Mucosa of descending colon (tissue), 3 donors: ENCODE data around the gene ITSN1. TPM values are rescaled to one million over a fixed set of nuclear protein-coding genes. Genes with fewer than 3 reads are reported as not detected.

Source experiments
- ATAC-seq: fragments of 200-7000 bp; cut with Tn5 transposase; one replicate; pipeline ENCODE4 v1.9.1; 2020; ENCODE audit warnings: mild to moderate bottlenecking, moderate library complexity
- DNase-seq, 3 donors: peaks; one replicate each; pipeline ENCODE4 v3.0.0-alpha.2; 2020
- H3K36me3 ChIP-seq: fragments of 200-600 bp; one replicate; pipeline ENCODE4 v1.8.0; 2021; ENCODE audit warnings: low read depth, mild to moderate bottlenecking
- H3K4me1 ChIP-seq: fragments of 200-600 bp; one replicate; pipeline ENCODE4 v1.8.0; 2021; ENCODE audit warnings: low read depth, mild to moderate bottlenecking
- H3K4me3 ChIP-seq: fragments of 200-600 bp; one replicate; pipeline ENCODE4 v1.8.0; 2021; ENCODE audit warnings: mild to moderate bottlenecking
- H3K9me3 ChIP-seq: fragments of 200-600 bp; one replicate; pipeline ENCODE4 v1.8.0; 2021; ENCODE audit warnings: mild to moderate bottlenecking
- intact Hi-C, 2 donors: fragments of 100-400 bp; cut with DNase I in 1 of 2; cut with micrococcal nuclease in 1 of 2; formaldehyde crosslinking; loops; one replicate each; pipeline versions ENCODE4 v1.11.0 to v1.11.1; 2022; cut with DNase I, micrococcal nuclease
- total RNA-seq, 3 donors: library from RNA; stranded (reverse); fragmentation: NEBNext Ultra II Directional in 2 of 3; extraction: Animal tissue kit (Norgen Biotek cat#: 25700) in 2 of 3; gene quantifications; one replicate each; pipeline versions ENCODE4 v1.2.1 to v1.2.4, GENCODE V29; 2021 to 2023
- TF ChIP-seq, protein P1 (sequence below): fragments of 200-600 bp; IDR thresholded peaks from one replicate; pipeline ENCODE4 v1.8.0; 2022; ENCODE audit warnings: antibody characterized with exemption, mild to moderate bottlenecking
- donor health status: DM: no; HTN: no; CAD: no; lungs with moderate emphysema.
- donor health status: DM: no; HTN: no; CAD: no.
- donor health status: DM: no; HTN: yes; CAD: no.

ITSN1 gene
- total RNA-seq, 3 donors from 2014 or later: 35.6 to 54.8 (median 45.3) TPM

DNA sequence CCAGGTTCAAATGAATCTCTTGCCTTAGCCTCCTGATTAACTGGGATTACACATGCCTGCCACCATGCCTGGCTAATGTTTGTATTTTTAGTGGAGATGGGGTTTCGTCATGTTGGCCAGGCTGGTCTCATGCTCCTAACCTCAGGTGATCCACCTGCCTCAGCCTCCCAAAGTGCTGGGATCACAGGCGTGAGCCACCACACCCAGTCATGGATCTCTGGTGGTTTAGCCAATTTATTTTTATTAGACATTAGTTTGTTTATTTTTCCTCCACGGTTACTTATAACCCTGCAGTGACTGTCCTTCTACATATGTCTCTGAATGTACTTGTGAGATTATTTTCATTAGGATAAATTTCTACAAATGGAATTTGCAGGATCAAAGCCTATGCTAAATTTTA lies 5.3 kb downstream of the ITSN1 start:
- H3K4me1 ChIP-seq: peaks cover 12% of the 10 kb centered on the region
- intact Hi-C loops: loop anchor here in 1 of 2 donors (10.0 kb wide), 1 partner anchor 247 kb away; no protein-coding TSS in a partner anchor

DNA sequence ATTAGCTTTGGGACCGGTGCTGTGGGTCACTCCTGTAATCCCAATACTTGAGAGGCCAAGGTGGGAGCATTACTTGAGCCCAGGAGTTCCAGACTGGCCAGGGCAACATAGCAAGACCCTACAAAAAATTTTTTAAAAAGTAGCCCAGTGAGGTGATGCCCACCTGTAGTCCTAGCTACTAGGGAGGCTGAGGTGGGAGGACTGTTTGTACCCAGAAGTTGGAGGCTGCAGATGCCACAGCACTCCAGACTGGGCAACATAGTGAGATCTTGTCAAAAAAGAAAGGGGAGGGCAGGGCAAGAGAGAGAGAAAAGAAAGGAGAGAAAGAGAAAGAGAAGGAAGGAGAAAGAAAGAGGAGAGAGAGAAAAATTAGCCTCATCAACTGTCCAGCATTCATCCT lies 6.3 kb downstream of the ITSN1 start:
- no peak for ATAC-seq
- Histone ChIP-seq H3K36me3 (no peaks in the 10 kb centered on the region), H3K9me3 (no peaks in the 10 kb centered on the region), H3K4me3 (no peak overlapping the region), H3K4me1 (peaks cover 12% of the 10 kb centered on the region)
- no peak for DNase-seq
- TF ChIP-seq, protein P1, sequence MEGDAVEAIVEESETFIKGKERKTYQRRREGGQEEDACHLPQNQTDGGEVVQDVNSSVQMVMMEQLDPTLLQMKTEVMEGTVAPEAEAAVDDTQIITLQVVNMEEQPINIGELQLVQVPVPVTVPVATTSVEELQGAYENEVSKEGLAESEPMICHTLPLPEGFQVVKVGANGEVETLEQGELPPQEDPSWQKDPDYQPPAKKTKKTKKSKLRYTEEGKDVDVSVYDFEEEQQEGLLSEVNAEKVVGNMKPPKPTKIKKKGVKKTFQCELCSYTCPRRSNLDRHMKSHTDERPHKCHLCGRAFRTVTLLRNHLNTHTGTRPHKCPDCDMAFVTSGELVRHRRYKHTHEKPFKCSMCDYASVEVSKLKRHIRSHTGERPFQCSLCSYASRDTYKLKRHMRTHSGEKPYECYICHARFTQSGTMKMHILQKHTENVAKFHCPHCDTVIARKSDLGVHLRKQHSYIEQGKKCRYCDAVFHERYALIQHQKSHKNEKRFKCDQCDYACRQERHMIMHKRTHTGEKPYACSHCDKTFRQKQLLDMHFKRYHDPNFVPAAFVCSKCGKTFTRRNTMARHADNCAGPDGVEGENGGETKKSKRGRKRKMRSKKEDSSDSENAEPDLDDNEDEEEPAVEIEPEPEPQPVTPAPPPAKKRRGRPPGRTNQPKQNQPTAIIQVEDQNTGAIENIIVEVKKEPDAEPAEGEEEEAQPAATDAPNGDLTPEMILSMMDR: no peak
- intact Hi-C loops: loop anchor here in 1 of 2 donors (10.0 kb wide), 1 partner anchor 246 kb away; no protein-coding TSS in a partner anchor

More for the DNA sequence above, 5.3 kb downstream of the ITSN1 start:
- DNase-seq (no peak), ATAC-seq (no peak)
- Histone ChIP-seq H3K36me3 (no peaks in the 10 kb centered on the region), H3K9me3 (no peaks in the 10 kb centered on the region), H3K4me3 (no peak overlapping the region)
- TF ChIP-seq, protein P1: no peak

DNA sequence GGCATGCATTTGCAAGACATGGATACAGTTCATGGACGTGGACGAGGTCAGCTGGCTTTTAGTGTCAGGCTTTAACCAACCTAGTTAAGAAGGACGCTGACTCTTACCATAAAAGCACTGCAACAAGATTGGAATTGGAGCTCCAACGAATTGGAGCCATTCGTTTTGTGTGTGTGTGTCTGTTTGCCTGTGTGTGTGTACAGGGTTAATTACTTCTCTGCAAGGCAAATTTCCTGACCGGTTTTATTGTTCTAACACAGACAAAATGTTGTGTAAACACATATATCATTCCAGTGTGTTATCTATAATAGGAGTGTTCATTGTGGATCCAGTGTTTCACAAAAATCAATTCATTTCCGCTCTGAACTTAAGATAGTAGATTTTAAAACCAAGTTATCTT lies 7.9 kb downstream of the ITSN1 start:
- Histone ChIP-seq H3K36me3 (no peaks in the 10 kb centered on the region), H3K4me3 (no peak overlapping the region), H3K9me3 (no peaks in the 10 kb centered on the region), H3K4me1 (peaks cover 12% of the 10 kb centered on the region)
- TF ChIP-seq, protein P1: no peak
- intact Hi-C loops: loop anchor here in 1 of 2 donors (10.0 kb wide), 1 partner anchor 65 kb away; no protein-coding TSS in a partner anchor
- no peak for DNase-seq
- ATAC-seq: peak; percentile 83

DNA sequence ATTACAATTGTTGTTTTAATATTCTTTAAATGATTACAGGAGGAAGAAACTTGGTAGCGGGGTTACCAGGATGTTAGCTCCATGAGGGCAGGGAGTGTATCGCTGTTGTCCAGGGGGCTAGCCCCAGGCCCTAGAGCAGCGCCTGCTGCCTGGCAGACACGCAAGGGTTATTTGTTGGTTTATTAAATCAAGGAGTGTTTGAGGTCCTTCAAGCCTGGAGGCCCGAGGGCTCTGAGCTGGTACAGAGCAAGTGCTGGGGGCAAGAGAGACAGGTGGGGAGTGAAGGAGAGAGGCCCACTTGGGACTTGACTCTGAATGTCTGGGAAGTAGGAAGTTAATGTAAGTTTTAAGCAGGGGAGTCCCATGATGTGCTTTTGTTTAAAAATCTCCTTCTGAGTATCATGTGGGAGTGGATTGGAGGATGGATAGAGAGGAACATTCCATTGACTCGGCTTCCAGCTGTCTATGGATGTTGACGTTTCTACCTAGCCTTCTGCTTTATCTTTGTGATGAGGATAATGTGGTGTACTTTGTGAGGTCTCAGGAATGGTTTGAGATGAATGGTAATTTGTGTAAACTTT lies 8.7 kb downstream of the ITSN1 start:
- intact Hi-C loops: loop anchor here in 1 of 2 donors (10.0 kb wide), 1 partner anchor 64 kb away; no protein-coding TSS in a partner anchor
- TF ChIP-seq, protein P1: no peak
- Histone ChIP-seq H3K9me3 (no peaks in the 10 kb centered on the region), H3K4me1 (peaks cover 12% of the 10 kb centered on the region), H3K4me3 (no peak overlapping the region), H3K36me3 (no peaks in the 10 kb centered on the region)
- no peak for DNase-seq
- ATAC-seq: no peak

DNA sequence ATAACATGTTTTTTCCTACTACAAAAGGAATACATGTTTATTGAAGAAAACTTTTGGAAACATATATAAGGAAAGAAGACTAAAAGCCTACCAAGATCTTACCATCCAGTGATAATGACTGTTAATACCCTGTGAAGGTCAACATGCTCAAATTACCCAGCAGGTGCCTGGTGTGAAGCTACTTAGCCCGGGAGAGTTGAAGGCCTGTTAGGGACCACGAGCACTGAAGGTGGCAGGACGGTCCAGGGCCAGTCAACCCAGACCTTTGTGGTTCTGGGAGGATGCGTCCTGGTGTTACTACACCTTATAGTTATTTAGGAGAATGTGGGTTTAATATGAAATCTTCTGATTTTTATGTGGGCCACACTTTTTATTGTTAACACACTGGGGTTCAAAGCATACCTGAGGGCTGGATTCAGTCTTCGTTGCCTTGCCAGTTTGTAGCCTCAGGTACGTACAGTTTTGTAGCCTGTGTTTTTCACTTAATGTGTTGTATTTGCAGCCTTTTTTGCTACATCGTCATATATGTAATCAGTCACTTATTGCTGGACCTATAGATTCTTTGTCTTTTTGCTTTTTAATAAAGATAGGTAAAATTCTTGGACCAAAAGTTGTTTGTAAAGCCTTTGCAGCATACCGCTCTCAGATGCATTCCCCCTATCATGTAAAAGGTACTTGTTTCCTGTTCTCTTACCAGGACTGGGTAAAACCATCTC lies 9.8 kb downstream of the ITSN1 start:
- Histone ChIP-seq H3K9me3 (no peaks in the 10 kb centered on the region), H3K4me1 (peaks cover 17% of the 10 kb centered on the region), H3K36me3 (no peaks in the 10 kb centered on the region), H3K4me3 (no peak overlapping the region)
- DNase-seq: no peak
- ATAC-seq: no peak
- intact Hi-C loops: loop anchor here in 1 of 2 donors (10.0 kb wide), 1 partner anchor 63 kb away; no protein-coding TSS in a partner anchor
- TF ChIP-seq, protein P1: no peak
